WI38 (cell line): ENCODE measurements around the gene MYO1H.

Experiments
- H3K4me3 ChIP-seq: 2 replicates; pipeline ENCODE4 v1.5.1; 2011; ENCODE audit warnings: low read depth, mild to moderate bottlenecking, control low read depth, low read length
- TF ChIP-seq, protein P1 (sequence below): IDR thresholded peaks from 2 replicates; pipeline ENCODE4 v1.5.1; 2012; ENCODE audit warnings: low read depth, mild to moderate bottlenecking, control low read depth, low read length

The MYO1H gene

DNA sequence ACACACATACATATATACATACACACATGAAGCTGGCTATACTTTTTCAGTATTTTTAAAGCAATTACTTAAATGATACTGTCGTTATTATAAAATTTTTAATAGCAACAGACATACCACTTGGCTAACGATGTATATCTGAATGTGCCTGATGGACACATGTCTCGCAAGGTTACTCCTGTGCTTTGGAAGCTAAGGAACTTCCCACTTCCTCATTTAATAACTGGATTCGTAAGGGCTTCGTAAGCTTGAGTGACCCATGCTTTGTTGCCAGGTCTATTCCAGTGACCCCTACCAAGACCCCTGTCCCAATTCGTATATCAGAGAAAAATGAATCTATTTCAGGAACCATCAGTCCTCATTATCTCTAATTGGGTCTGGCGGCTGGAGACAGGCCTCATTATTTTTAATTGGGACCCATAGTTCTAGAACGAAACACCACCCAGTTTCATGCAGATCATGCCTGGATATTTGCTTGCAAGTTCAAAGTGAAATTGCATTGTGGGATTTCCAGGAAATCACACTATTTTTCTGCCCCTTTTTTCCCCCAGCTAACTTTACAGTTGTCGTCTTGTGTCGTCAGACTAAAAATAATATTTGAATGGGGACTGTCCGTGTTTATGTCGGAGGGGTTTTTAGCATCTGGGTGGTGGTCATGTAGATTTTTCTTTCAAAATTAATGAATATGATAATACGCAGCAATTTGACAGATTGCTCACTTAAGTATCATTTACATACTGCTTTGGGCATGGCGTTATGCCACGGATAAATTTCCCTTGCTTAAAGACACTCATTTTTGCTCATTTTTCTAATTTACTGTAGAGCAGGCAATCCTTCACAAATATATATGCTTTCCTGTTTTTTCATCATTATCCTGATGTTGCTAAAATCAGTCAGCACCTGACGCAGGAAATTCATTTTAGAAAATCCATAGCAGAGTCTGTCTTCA lies 17.1 kb upstream of the MYO1H start:
- TF ChIP-seq, protein P1, sequence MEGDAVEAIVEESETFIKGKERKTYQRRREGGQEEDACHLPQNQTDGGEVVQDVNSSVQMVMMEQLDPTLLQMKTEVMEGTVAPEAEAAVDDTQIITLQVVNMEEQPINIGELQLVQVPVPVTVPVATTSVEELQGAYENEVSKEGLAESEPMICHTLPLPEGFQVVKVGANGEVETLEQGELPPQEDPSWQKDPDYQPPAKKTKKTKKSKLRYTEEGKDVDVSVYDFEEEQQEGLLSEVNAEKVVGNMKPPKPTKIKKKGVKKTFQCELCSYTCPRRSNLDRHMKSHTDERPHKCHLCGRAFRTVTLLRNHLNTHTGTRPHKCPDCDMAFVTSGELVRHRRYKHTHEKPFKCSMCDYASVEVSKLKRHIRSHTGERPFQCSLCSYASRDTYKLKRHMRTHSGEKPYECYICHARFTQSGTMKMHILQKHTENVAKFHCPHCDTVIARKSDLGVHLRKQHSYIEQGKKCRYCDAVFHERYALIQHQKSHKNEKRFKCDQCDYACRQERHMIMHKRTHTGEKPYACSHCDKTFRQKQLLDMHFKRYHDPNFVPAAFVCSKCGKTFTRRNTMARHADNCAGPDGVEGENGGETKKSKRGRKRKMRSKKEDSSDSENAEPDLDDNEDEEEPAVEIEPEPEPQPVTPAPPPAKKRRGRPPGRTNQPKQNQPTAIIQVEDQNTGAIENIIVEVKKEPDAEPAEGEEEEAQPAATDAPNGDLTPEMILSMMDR = no peak
- no peak overlapping the region for H3K4me3 ChIP-seq

DNA sequence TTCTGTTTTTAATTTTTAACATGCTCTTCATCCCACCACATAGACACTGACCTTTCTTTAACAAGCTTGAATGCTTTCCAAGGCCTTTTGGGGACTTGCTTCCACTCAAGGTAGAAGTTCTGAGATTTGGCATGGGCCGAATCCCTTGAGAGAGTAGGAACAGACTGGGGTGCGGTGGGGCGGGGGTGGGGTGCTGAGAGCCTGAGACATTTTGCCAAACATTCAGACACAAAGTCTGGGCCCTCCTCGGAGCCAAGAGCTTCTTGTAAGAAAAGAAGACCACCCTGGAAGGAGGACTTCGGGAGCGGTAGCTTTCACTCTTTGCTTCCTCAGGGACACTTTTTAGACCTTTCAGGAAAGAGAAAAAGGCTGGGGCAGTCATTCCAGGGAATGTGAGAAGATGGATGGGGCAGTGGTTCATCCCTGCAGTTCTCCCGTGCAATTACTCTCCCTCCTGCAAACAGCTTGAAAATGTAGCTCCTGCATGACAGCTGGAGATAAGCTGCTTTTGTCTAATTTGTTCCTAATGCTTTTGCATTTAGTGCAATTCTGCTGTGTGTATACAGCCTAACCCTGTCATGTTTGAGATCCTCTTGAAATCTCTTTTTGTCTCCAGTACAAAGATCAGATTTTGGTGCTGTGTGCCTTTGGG lies 16.3 kb upstream of the MYO1H start:
- TF ChIP-seq, protein P1 = no peak
- no peak overlapping the region for H3K4me3 ChIP-seq

DNA sequence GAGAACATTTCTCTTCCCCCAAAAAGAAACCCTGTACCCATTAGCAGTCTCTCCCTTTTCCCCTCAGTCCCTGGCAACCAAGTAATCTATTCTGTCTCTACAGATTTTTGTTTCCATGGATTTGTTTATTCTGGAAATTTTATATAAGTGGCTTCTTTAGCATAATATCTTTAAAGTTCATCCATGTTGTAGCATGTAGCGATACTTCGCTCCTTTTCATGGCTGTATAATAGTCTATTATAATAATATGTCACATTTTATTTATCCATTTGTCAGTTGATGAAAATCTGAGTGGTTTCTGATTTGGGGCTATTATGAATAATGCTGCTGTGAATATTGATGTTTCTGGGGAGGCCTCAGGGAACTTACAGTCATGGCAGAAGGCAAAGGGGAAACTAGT lies 12.8 kb upstream of the MYO1H start:
- H3K4me3 ChIP-seq = no peak overlapping the region
- TF ChIP-seq, protein P1 = no peak

DNA sequence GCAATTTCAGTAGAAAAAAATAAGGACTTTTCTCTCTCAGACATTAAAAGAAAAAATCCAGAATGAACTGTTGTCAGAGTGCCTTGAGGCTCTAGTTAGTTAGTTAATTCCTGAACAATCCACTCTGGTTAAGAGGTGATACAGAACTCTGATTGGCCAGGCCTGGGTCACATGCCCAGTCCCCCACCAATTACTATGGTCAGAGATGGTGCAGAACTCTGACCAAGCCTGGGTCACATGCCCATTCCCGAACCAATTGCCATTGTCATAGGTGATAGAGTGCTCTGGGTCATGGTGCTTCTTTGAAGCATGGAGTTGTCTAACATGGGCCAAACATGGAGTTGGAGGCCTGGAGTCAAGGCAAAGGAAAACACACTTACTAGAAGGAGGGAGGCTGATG lies 11.1 kb upstream of the MYO1H start:
- TF ChIP-seq, protein P1 = no peak

DNA sequence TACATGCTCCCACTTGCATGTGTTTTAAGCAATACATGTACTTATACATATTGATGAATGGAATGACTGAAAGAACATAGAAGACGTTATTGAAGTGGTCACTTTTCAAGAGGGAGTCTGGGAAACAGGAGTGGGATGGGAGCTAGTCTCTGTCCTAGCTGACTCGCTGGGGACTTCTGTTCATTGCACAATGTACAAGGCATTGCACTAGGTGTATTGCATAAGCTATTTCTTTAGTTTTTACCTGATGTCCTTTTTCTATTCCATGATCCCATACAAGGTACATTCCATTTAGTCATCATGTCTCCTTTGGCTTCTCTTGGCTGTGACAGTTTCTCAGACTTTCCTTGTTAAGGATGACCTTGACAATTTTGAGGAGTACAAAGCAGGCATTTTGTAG lies 4.0 kb upstream of the MYO1H start:
- H3K4me3 ChIP-seq = no peak overlapping the region
- TF ChIP-seq, protein P1 = no peak

More for the DNA sequence above, 11.1 kb upstream of the MYO1H start:
- H3K4me3 ChIP-seq = no peak overlapping the region

DNA sequence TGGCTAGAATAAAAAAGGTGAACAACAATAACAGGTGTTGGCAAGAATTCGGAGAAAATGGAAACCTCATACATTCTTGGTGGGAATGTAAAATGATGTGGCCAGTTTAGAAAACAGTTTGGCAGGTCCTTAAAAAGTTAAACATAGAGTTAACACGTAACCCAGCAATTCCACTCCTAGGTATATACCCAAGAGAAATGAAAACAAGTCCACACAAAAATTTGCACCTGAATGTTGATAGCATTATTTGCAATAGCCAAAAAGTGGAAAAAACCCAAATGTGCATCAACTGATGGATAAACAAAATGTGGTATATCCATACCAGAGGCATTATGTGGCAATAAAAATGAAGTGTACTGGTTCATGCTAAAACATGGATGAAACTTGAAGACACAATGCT lies 2.3 kb upstream of the MYO1H start:
- TF ChIP-seq, protein P1 = no peak

DNA sequence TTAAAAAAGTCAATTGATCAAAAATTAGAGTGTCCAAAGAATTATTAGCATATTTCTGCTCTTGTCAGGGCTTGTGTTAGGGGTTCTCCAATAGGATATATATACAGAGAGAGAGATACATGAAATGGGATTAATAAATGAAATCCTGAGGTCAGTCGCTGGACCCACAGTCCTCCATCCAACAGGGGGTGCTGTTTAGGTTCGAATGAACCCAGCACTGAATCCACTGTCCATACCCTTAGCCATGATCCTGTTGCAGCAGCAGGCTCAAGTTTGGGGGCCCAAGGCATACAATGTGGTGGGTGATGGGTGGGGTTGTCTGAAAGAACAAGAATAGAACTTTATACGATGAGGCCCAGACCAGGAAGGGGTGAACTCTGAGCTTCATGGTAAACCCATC lies 780 bp upstream of the MYO1H start:
- H3K4me3 ChIP-seq = no peak overlapping the region
- TF ChIP-seq, protein P1 = no peak

More for the DNA sequence above, 2.3 kb upstream of the MYO1H start:
- no peak overlapping the region for H3K4me3 ChIP-seq
